Measurements from ENCODE around the gene HMCN2. TPM values are rescaled to one million over a fixed set of nuclear protein-coding genes. Genes with fewer than 3 reads are reported as not detected.

The HMCN2 gene
- total and polyA plus RNA-seq, 4 donors: 0.24 to 1.8 (median 0.29) TPM

GRCh38 chr9:130306823-130307666, 41.5 kb downstream of the HMCN2 start:
- Histone ChIP-seq H3K9me3 (ENCODE audit: control insufficient read depth in 4 of 4, low read length in 3 of 4) (no peaks in the 10 kb centered on the region), H3K4me3 (ENCODE audit: low read depth in 1 of 3, low read length in 3 of 3) (no peak overlapping the region), H3K36me3 (ENCODE audit: control insufficient read depth in 4 of 4, insufficient read depth in 3 of 4, low read depth in 1 of 4, low read length in 3 of 4) (no peaks in the 10 kb centered on the region), H3K4me1 (ENCODE audit: control insufficient read depth in 4 of 4, insufficient read depth in 4 of 4, low read length in 3 of 4) (peaks cover 0 to 7% (median 4%) of the 10 kb centered on the region in 4 donors), H3K9ac (ENCODE audit: low read depth in 1 of 2, low read length in 2 of 2) (no peak overlapping the region), H3K27ac (ENCODE audit: low read depth in 1 of 2, low read length in 2 of 2) (no peak overlapping the region), H3K27me3 (ENCODE audit: control insufficient read depth in 4 of 4, insufficient read depth in 4 of 4, low read length in 3 of 4) (no peaks in the 10 kb centered on the region)
- no peak for DNase-seq (ENCODE audit: low spot score)
- WGBS: 67% methylated on average over 21 of the region's 21 CpGs
- TF ChIP-seq RXRA (IDR thresholded peaks at IDR 0.05) (peak; percentile 6 to 71), NR2F2 (IDR thresholded peaks at IDR 0.05) (peak; percentile 22), YY1 (IDR thresholded peaks at IDR 0.05) (no peak), HNF4A (conservative IDR thresholded peaks at IDR 0.05) (peak in 1 of 2 donors; percentile 57)

- no peaks in the 10 kb centered on the region for H3K9me3 ChIP-seq (ENCODE audit: control insufficient read depth in 4 of 4, low read length in 3 of 4)
- no peak for DNase-seq (ENCODE audit: low spot score)
- H3K27me3 ChIP-seq (ENCODE audit: control insufficient read depth in 4 of 4, insufficient read depth in 4 of 4, low read length in 3 of 4): no peaks in the 10 kb centered on the region
- no peak overlapping the region for H3K27ac ChIP-seq (ENCODE audit: low read depth in 1 of 2, low read length in 2 of 2)
- no peak overlapping the region for H3K9ac ChIP-seq (ENCODE audit: low read depth in 1 of 2, low read length in 2 of 2)
- peaks cover 0 to 7% (median 4%) of the 10 kb centered on the region in 4 donors for H3K4me1 ChIP-seq (ENCODE audit: control insufficient read depth in 4 of 4, insufficient read depth in 4 of 4, low read length in 3 of 4)
- H3K36me3 ChIP-seq (ENCODE audit: control insufficient read depth in 4 of 4, insufficient read depth in 3 of 4, low read depth in 1 of 4, low read length in 3 of 4): no peaks in the 10 kb centered on the region
- WGBS: 96% methylated on average over 5 of the region's 5 CpGs
- no peak for TF ChIP-seq CTCF (IDR thresholded peaks at IDR 0.05; ENCODE audit: low read depth, low read length, missing input control)
- no peak for TF ChIP-seq GABPA (IDR thresholded peaks at IDR 0.05 in 1 of 2, conservative IDR thresholded peaks at IDR 0.05 in 1 of 2)
- no peak for TF ChIP-seq SP1 (IDR thresholded peaks at IDR 0.05)
- TF ChIP-seq HNF4A (conservative IDR thresholded peaks at IDR 0.05): no peak
- TF ChIP-seq EGR1 (IDR thresholded peaks at IDR 0.05; ENCODE audit: low read depth in 2 of 2): no peak
- TF ChIP-seq JUND (IDR thresholded peaks at IDR 0.05): no peak
- no peak for TF ChIP-seq NR2F2 (IDR thresholded peaks at IDR 0.05)
- TF ChIP-seq TAF1 (conservative IDR thresholded peaks at IDR 0.05): no peak
- H3K4me3 ChIP-seq (ENCODE audit: low read depth in 1 of 3, low read length in 3 of 3): no peak overlapping the region
These were observed 42.0 kb downstream of the HMCN2 start for GRCh38 chr9:130307667-130307943.

GRCh38 chr9:130308081-130308571, 42.6 kb downstream of the HMCN2 start:
- DNase-seq (ENCODE audit: low spot score): no peak
- no peaks in the 10 kb centered on the region for H3K9me3 ChIP-seq (ENCODE audit: control insufficient read depth in 4 of 4, low read length in 3 of 4)
- peaks cover 0 to 9% (median 5%) of the 10 kb centered on the region in 4 donors for H3K4me1 ChIP-seq (ENCODE audit: control insufficient read depth in 4 of 4, insufficient read depth in 4 of 4, low read length in 3 of 4)
- no peaks in the 10 kb centered on the region for H3K36me3 ChIP-seq (ENCODE audit: control insufficient read depth in 4 of 4, insufficient read depth in 3 of 4, low read depth in 1 of 4, low read length in 3 of 4)
- H3K27ac ChIP-seq (ENCODE audit: low read depth in 1 of 2, low read length in 2 of 2): no peak overlapping the region
- H3K4me3 ChIP-seq (ENCODE audit: low read depth in 1 of 3, low read length in 3 of 3): no peak overlapping the region
- H3K27me3 ChIP-seq (ENCODE audit: control insufficient read depth in 4 of 4, insufficient read depth in 4 of 4, low read length in 3 of 4): no peaks in the 10 kb centered on the region
- no peak for TF ChIP-seq MAX (IDR thresholded peaks at IDR 0.05)
- no peak for TF ChIP-seq EGR1 (IDR thresholded peaks at IDR 0.05; ENCODE audit: low read depth in 2 of 2)
- TF ChIP-seq HNF4A (conservative IDR thresholded peaks at IDR 0.05): no peak
- no peak for TF ChIP-seq REST (IDR thresholded peaks at IDR 0.05)
- no peak for TF ChIP-seq RAD21 (IDR thresholded peaks at IDR 0.05)
- no peak for TF ChIP-seq SP1 (IDR thresholded peaks at IDR 0.05)
- no peak for TF ChIP-seq ATF3 (IDR thresholded peaks at IDR 0.05)
- TF ChIP-seq RXRA (IDR thresholded peaks at IDR 0.05): no peak
- H3K9ac ChIP-seq (ENCODE audit: low read depth in 1 of 2, low read length in 2 of 2): no peak overlapping the region
- WGBS: 56% methylated on average over 14 of the region's 14 CpGs

All from liver (tissue), 9 donors.